ENCODE measurements around the gene CELF4. TPM values are rescaled to one million over a fixed set of nuclear protein-coding genes. Genes with fewer than 3 reads are reported as not detected.

The CELF4 gene
- polyA plus RNA-seq, 1 donor (not counting 4 experiments of a cell fraction or from before 2014, with no cell fraction given) = not detected

DNA sequence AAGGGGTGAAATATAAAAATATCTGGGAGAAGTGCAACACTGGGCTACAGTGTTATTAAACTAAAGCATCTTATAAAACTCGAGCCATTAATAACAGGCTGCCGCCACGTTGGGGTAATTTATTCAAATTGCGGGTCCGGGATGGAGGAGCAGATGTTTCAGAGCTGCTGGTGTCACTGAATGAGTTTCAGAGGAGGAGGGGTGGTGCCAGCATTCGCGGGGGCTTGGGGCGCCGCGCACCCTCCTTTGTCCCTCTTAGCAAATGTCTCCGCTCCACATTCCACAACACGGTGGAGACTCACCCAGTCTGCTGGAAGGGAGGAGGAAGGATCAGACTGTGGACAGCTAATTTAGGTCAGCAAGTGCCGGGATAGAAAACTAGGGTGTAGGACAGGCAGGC is 260.5 kb downstream of the CELF4 start:
- DNase-seq (ENCODE audit: low read depth, low spot score) (no peak), FAIRE-seq (no peak)
- H2AFZ ChIP-seq (ENCODE audit: control insufficient read depth, low read length) = no peak overlapping the region
- H3K4me1 ChIP-seq (ENCODE audit: control insufficient read depth, extremely low read depth, insufficient read depth, low read length) = no peaks in the 10 kb centered on the region
- peaks cover 7% of the 10 kb centered on the region for H3K27me3 ChIP-seq (ENCODE audit: control insufficient read depth, extremely low read depth, insufficient read depth, low read length)
- dilution Hi-C loops (cut with MboI; ENCODE audit: extremely low pct_ligation_motif_present, low sequenced_read_pairs) = no loop called here
- no peaks in the 10 kb centered on the region for H3K9me1 ChIP-seq (ENCODE audit: control insufficient read depth, extremely low read depth, insufficient read depth, low read length)
- no peaks in the 10 kb centered on the region for H3K9me3 ChIP-seq (ENCODE audit: control insufficient read depth, low read depth, low read length)
- H3K4me3 ChIP-seq (ENCODE audit: control insufficient read depth in 2 of 3, extremely low read depth in 1 of 3, insufficient read depth in 2 of 3, low read depth in 1 of 3, low read length in 3 of 3) = no peak overlapping the region
- TF ChIP-seq EZH2 (IDR thresholded peaks at IDR 0.05; ENCODE audit: low read length) (no peak), CTCF (optimal IDR thresholded peaks at IDR 0.05 in 1 of 3, IDR thresholded peaks at IDR 0.05 in 1 of 3, conservative IDR thresholded peaks at IDR 0.05 in 1 of 3; ENCODE audit: extremely low read depth in 1 of 3, insufficient read depth in 2 of 3, low read length in 3 of 3) (no peak)
- H3K27ac ChIP-seq (ENCODE audit: control insufficient read depth, insufficient read depth, low read length) = no peak overlapping the region
- no peaks in the 10 kb centered on the region for H3K79me2 ChIP-seq (ENCODE audit: control insufficient read depth, insufficient read depth, low read length)
- no peaks in the 10 kb centered on the region for H3K36me3 ChIP-seq (ENCODE audit: control insufficient read depth in 2 of 2, extremely low read depth in 1 of 2, insufficient read depth in 2 of 2, low read length in 2 of 2)
- H3K4me2 ChIP-seq (ENCODE audit: control insufficient read depth, extremely low read depth, insufficient read depth, low read depth, low read length) = no peak overlapping the region
- no peaks in the 10 kb centered on the region for H4K20me1 ChIP-seq (ENCODE audit: control insufficient read depth, extremely low read depth, insufficient read depth, low read length)
- no peak overlapping the region for H3K9ac ChIP-seq (ENCODE audit: control insufficient read depth, extremely low read depth, insufficient read depth, low read length)

GRCh38 chr18:37304012-37304680 is 261.5 kb downstream of the CELF4 start:
- Histone ChIP-seq H3K9ac (ENCODE audit: control insufficient read depth, extremely low read depth, insufficient read depth, low read length) (no peak overlapping the region), H2AFZ (ENCODE audit: control insufficient read depth, low read length) (no peak overlapping the region), H3K9me1 (ENCODE audit: control insufficient read depth, extremely low read depth, insufficient read depth, low read length) (no peaks in the 10 kb centered on the region), H3K36me3 (ENCODE audit: control insufficient read depth in 2 of 2, extremely low read depth in 1 of 2, insufficient read depth in 2 of 2, low read length in 2 of 2) (no peaks in the 10 kb centered on the region), H3K27me3 (ENCODE audit: control insufficient read depth, extremely low read depth, insufficient read depth, low read length) (peaks cover 7% of the 10 kb centered on the region), H3K79me2 (ENCODE audit: control insufficient read depth, insufficient read depth, low read length) (no peaks in the 10 kb centered on the region), H4K20me1 (ENCODE audit: control insufficient read depth, extremely low read depth, insufficient read depth, low read length) (no peaks in the 10 kb centered on the region), H3K27ac (ENCODE audit: control insufficient read depth, insufficient read depth, low read length) (no peak overlapping the region), H3K4me3 (ENCODE audit: control insufficient read depth in 2 of 3, extremely low read depth in 1 of 3, insufficient read depth in 2 of 3, low read depth in 1 of 3, low read length in 3 of 3) (no peak overlapping the region), H3K9me3 (ENCODE audit: control insufficient read depth, low read depth, low read length) (no peaks in the 10 kb centered on the region), H3K4me2 (ENCODE audit: control insufficient read depth, extremely low read depth, insufficient read depth, low read depth, low read length) (no peak overlapping the region), H3K4me1 (ENCODE audit: control insufficient read depth, extremely low read depth, insufficient read depth, low read length) (peaks cover 4% of the 10 kb centered on the region)
- TF ChIP-seq CTCF (optimal IDR thresholded peaks at IDR 0.05 in 1 of 3, IDR thresholded peaks at IDR 0.05 in 1 of 3, conservative IDR thresholded peaks at IDR 0.05 in 1 of 3; ENCODE audit: extremely low read depth in 1 of 3, insufficient read depth in 2 of 3, low read length in 3 of 3) (no peak), EZH2 (IDR thresholded peaks at IDR 0.05; ENCODE audit: low read length) (no peak)
- no peak for DNase-seq (ENCODE audit: low read depth, low spot score)
- no peak for FAIRE-seq
- dilution Hi-C loops (cut with MboI; ENCODE audit: extremely low pct_ligation_motif_present, low sequenced_read_pairs) = no loop called here

Measured in keratinocyte (primary cell).